Omental fat pad (tissue), 4 donors: Measurements from ENCODE around the gene TM7SF3. TPM values are rescaled to one million over a fixed set of nuclear protein-coding genes. Genes with fewer than 3 reads are reported as not detected.

Experiments used
- ATAC-seq: fragments of 150-250 bp; one replicate; pipeline ENCODE4 v1.9.1; 2016; ENCODE audit warnings: mild to moderate bottlenecking, moderate library complexity; ENCODE audit not compliant: low FRiP score
- DNase-seq: peaks from one replicate; pipeline ENCODE4 v3.0.0-alpha.2; 2019; ENCODE audit warnings: low spot score
- CTCF ChIP-seq, 3 donors: fragments of 450-650 bp; IDR thresholded peaks; one replicate each; pipeline ENCODE4 v1.5.1; 2016 to 2017; ENCODE audit warnings: antibody characterized with exemption in 3 of 3, mild to moderate bottlenecking in 3 of 3, moderate library complexity in 2 of 3
- total RNA-seq, 4 donors: library from RNA; depleted of rRNA; stranded (reverse); fragments of >200 nt; gene quantifications; one replicate each; pipeline ENCODE4 v1.1.0, GENCODE V29; 2016

Gene TM7SF3
- total RNA-seq, 4 donors from 2014 or later = 33.9 to 92.5 (median 62.4) TPM

- ATAC-seq (no peak), DNase-seq (no peak)
- no peak for TF ChIP-seq CTCF (IDR thresholded peaks at IDR 0.05)
Measured at GRCh38 chr12:27006797-27007467, 7.3 kb downstream of the TM7SF3 start.

- TF ChIP-seq CTCF (IDR thresholded peaks at IDR 0.05) = no peak
- ATAC-seq (no peak), DNase-seq (no peak)
Measured at GRCh38 chr12:27005495-27005894, 8.7 kb downstream of the TM7SF3 start.

GRCh38 chr12:27003421-27004381, 10.5 kb downstream of the TM7SF3 start:
- no peak for DNase-seq
- no peak for ATAC-seq
- TF ChIP-seq CTCF (IDR thresholded peaks at IDR 0.05) = no peak

- TF ChIP-seq CTCF (IDR thresholded peaks at IDR 0.05) = no peak
- DNase-seq = no peak
- no peak for ATAC-seq
Measured at GRCh38 chr12:27002141-27002540, 12.0 kb downstream of the TM7SF3 start.

GRCh38 chr12:27001663-27002062, 12.5 kb downstream of the TM7SF3 start:
- DNase-seq (no peak), ATAC-seq (no peak)
- no peak for TF ChIP-seq CTCF (IDR thresholded peaks at IDR 0.05)

GRCh38 chr12:27000961-27001360, 13.2 kb downstream of the TM7SF3 start:
- DNase-seq (no peak), ATAC-seq (no peak)
- TF ChIP-seq CTCF (IDR thresholded peaks at IDR 0.05) = no peak
